HG02571 (cell line): ENCODE results near the gene ZNF648.
A peak's percentile ranks its signal among the peaks of the same experiment; 100 is the strongest.
"Not testable (repeated sequence)": the region's sequence is repeated elsewhere in the genome, so short reads cannot be mapped to it uniquely, and the experiment has no call there.

Experiments used
- ATAC-seq: cut with Tn5 transposase; IDR thresholded peaks from one replicate; pipeline ENCODE4 v1.9.1; 2021; ENCODE audit warnings: mild to moderate bottlenecking, moderate library complexity; ENCODE audit not compliant: unreplicated experiment

ZNF648 gene

GRCh38 chr1:182061594-182061993 lies at the start of gene ZNF648:
Gene ZNF648, minus strand, starts transcription at chr1:182061712. Its CDS starts 3,702 bp downstream, at chr1:182058010.
- no peak for ATAC-seq

- no peak for ATAC-seq
Measured at GRCh38 chr1:182110635-182111034, 49.1 kb upstream of the ZNF648 start.

GRCh38 chr1:182109771-182110170 lies 48.3 kb upstream of the ZNF648 start:
- no peak for ATAC-seq

- ATAC-seq = no peak
Measured at GRCh38 chr1:182107209-182107608, 45.7 kb upstream of the ZNF648 start.

- no peak for ATAC-seq
Measured at GRCh38 chr1:182102043-182102416, 40.5 kb upstream of the ZNF648 start.

GRCh38 chr1:182101415-182102042 lies 40.0 kb upstream of the ZNF648 start:
- no peak for ATAC-seq

- ATAC-seq = no peak
Measured at GRCh38 chr1:182098301-182098700, 36.8 kb upstream of the ZNF648 start.

GRCh38 chr1:182095946-182096345 lies 34.4 kb upstream of the ZNF648 start:
- ATAC-seq = no peak

- ATAC-seq = not testable (repeated sequence)
Measured at GRCh38 chr1:182094514-182095005, 33.0 kb upstream of the ZNF648 start.

GRCh38 chr1:182093781-182094180 lies 32.3 kb upstream of the ZNF648 start:
- ATAC-seq = no peak

GRCh38 chr1:182092336-182092735 lies 30.8 kb upstream of the ZNF648 start:
- no peak for ATAC-seq

- ATAC-seq = no peak
Measured at GRCh38 chr1:182091083-182091482, 29.6 kb upstream of the ZNF648 start.

GRCh38 chr1:182087719-182088350 lies 26.3 kb upstream of the ZNF648 start:
- no peak for ATAC-seq

GRCh38 chr1:182087304-182087703 lies 25.8 kb upstream of the ZNF648 start:
- ATAC-seq = no peak

- no peak for ATAC-seq
Measured at GRCh38 chr1:182086620-182087019, 25.1 kb upstream of the ZNF648 start.

- no peak for ATAC-seq
Measured at GRCh38 chr1:182086136-182086535, 24.6 kb upstream of the ZNF648 start.

- no peak for ATAC-seq
Measured at GRCh38 chr1:182085726-182086125, 24.2 kb upstream of the ZNF648 start.

GRCh38 chr1:182084487-182085316 lies 23.2 kb upstream of the ZNF648 start:
- peak; percentile 60 for ATAC-seq

GRCh38 chr1:182083851-182084486 lies 22.5 kb upstream of the ZNF648 start:
- no peak for ATAC-seq

- ATAC-seq = no peak
Measured at GRCh38 chr1:182080955-182081582, 19.6 kb upstream of the ZNF648 start.

- ATAC-seq = no peak
Measured at GRCh38 chr1:182080040-182080439, 18.5 kb upstream of the ZNF648 start.
